Measurements from ENCODE around the gene OTUD3. TPM values are rescaled to one million over a fixed set of nuclear protein-coding genes. Genes with fewer than 3 reads are reported as not detected.

OTUD3 gene
- total RNA-seq, 4 donors from 2014 or later, result 5.1 to 11.8 (median 8.8) TPM

- TF ChIP-seq EP300 (IDR thresholded peaks at IDR 0.05) (no peak), CTCF (IDR thresholded peaks at IDR 0.05) (no peak), POLR2A (IDR thresholded peaks at IDR 0.05) (no peak), POLR2AphosphoS5 (IDR thresholded peaks at IDR 0.05) (no peak)
- no peak for DNase-seq (ENCODE audit: low spot score in 2 of 2)
- Histone ChIP-seq H3K4me3 (no peak overlapping the region), H3K36me3 (no peaks in the 10 kb centered on the region), H3K27me3 (peaks cover 6% of the 10 kb centered on the region), H3K9me3 (no peaks in the 10 kb centered on the region), H3K4me1 (peaks cover 10% of the 10 kb centered on the region), H3K27ac (no peak overlapping the region)
- WGBS, result 45% methylated on average over 11 of the region's 11 CpGs
Measured at GRCh38 chr1:19955534-19956170, 73.5 kb downstream of the OTUD3 start.

- Histone ChIP-seq H3K27ac (no peak overlapping the region), H3K36me3 (no peaks in the 10 kb centered on the region), H3K4me1 (peaks cover 10% of the 10 kb centered on the region), H3K27me3 (peaks cover 8% of the 10 kb centered on the region), H3K4me3 (no peak overlapping the region), H3K9me3 (no peaks in the 10 kb centered on the region)
- 79% methylated on average over 4 of the region's 4 CpGs for WGBS
- no peak for DNase-seq (ENCODE audit: low spot score in 2 of 2)
- TF ChIP-seq POLR2AphosphoS5 (IDR thresholded peaks at IDR 0.05) (no peak), EP300 (IDR thresholded peaks at IDR 0.05) (no peak), CTCF (IDR thresholded peaks at IDR 0.05) (no peak), POLR2A (IDR thresholded peaks at IDR 0.05) (no peak)
Measured at GRCh38 chr1:19957779-19958178, 75.6 kb downstream of the OTUD3 start.

- TF ChIP-seq POLR2AphosphoS5 (IDR thresholded peaks at IDR 0.05), result no peak
- no peak for TF ChIP-seq POLR2A (IDR thresholded peaks at IDR 0.05)
- no peak for TF ChIP-seq CTCF (IDR thresholded peaks at IDR 0.05)
- no peak for TF ChIP-seq EP300 (IDR thresholded peaks at IDR 0.05)
- no peaks in the 10 kb centered on the region for H3K9me3 ChIP-seq
- no peak for DNase-seq (ENCODE audit: low spot score in 2 of 2)
- WGBS, result 48% methylated on average over 5 of the region's 5 CpGs
- peaks cover 11% of the 10 kb centered on the region for H3K27me3 ChIP-seq
- no peak overlapping the region for H3K27ac ChIP-seq
- H3K36me3 ChIP-seq, result no peaks in the 10 kb centered on the region
- no peak overlapping the region for H3K4me3 ChIP-seq
- H3K4me1 ChIP-seq, result peaks cover 7% of the 10 kb centered on the region
Measured at GRCh38 chr1:19960591-19960990, 78.4 kb downstream of the OTUD3 start.

Other genes with a start within 250 kb of the OTUD3 start
- gene NBL1, start 238.1 kb upstream of the OTUD3 start, total RNA-seq, result 100 to 1,000 TPM; 144 to 197 (median 167) TPM
- 1 to 10 TPM in 1 of 4 donors, under 1 TPM in 1, not detected in 2; 0.23 to 2.4 TPM for gene HTR6, start 217.5 kb upstream of the OTUD3 start, total RNA-seq
- gene TMCO4, start 82.5 kb upstream of the OTUD3 start, total RNA-seq, result 10 to 100 TPM; 11.6 to 23.8 (median 15.0) TPM
- gene RNF186, start 67.1 kb upstream of the OTUD3 start, total RNA-seq, result under 1 TPM in 1 of 4 donors, not detected in 3; 0.51 TPM
- 1 to 10 TPM in 1 of 4 donors, not detected in 3; 2.1 TPM for gene PLA2G2E, start 41.2 kb downstream of the OTUD3 start, total RNA-seq
- gene PLA2G2A, start 97.2 kb downstream of the OTUD3 start, total RNA-seq, result 10 to 100 TPM in 3 of 4 donors, 1 to 10 TPM in 1; 6.4 to 69.0 (median 26.7) TPM
- gene PLA2G5, start 187.8 kb downstream of the OTUD3 start, total RNA-seq, result 1 to 10 TPM in 1 of 4 donors, under 1 TPM in 1, not detected in 2; 0.79 to 4.2 TPM
- not detected for gene PLA2G2D, start 237.1 kb downstream of the OTUD3 start, total RNA-seq

Data from suprapubic skin (tissue), 4 donors.